Measurements from ENCODE around the gene NR3C1.
"Not testable (repeated sequence)": the region's sequence is repeated elsewhere in the genome, so short reads cannot be mapped to it uniquely, and the experiment has no call there.

NR3C1 gene

GRCh38 chr5:143329843-143330242 is 73.6 kb downstream of the NR3C1 start:
- CTCF ChIA-PET = no interaction called here
- Histone ChIP-seq H3K27ac (ENCODE audit: insufficient read depth in 1 of 2, low read depth in 1 of 2, low read length in 2 of 2, poor library complexity in 1 of 2, severe bottlenecking in 2 of 2) (no peak overlapping the region), H3K4me1 (ENCODE audit: control extremely low read depth in 1 of 4, control insufficient read depth in 4 of 4, insufficient read depth in 4 of 4, low read length in 3 of 4) (no peaks in the 10 kb centered on the region), H3K9me3 (ENCODE audit: control extremely low read depth in 1 of 5, control insufficient read depth in 4 of 5, insufficient read depth in 2 of 5, low read depth in 1 of 5, low read length in 4 of 5) (peaks cover 0 to 23% (median 4%) of the 10 kb centered on the region in 5 experiments), H3K27me3 (replicated peaks in 2 of 5; ENCODE audit: control insufficient read depth in 4 of 5, insufficient read depth in 5 of 5, low read length in 4 of 5) (no peaks in the 10 kb centered on the region), H3K4me3 (ENCODE audit: control insufficient read depth in 1 of 7, extremely low read depth in 1 of 7, insufficient read depth in 4 of 7, low read depth in 2 of 7, low read length in 6 of 7) (no peak overlapping the region), H3K36me3 (ENCODE audit: control insufficient read depth in 4 of 4, insufficient read depth in 4 of 4, low read length in 3 of 4) (peaks cover 0 to 16% (median 3%) of the 10 kb centered on the region in 4 experiments)
- no peak for DNase-seq
- WGBS (ENCODE audit: insufficient coverage) = no CpG with 5 or more reads among the region's 2 CpGs
- POLR2A ChIA-PET = no interaction called here

GRCh38 chr5:143328589-143329220 is 74.8 kb downstream of the NR3C1 start:
- Histone ChIP-seq H3K27me3 (replicated peaks in 2 of 5; ENCODE audit: control insufficient read depth in 4 of 5, insufficient read depth in 5 of 5, low read length in 4 of 5) (no peaks in the 10 kb centered on the region), H3K4me3 (ENCODE audit: control insufficient read depth in 1 of 7, extremely low read depth in 1 of 7, insufficient read depth in 4 of 7, low read depth in 2 of 7, low read length in 6 of 7) (no peak overlapping the region), H3K9me3 (ENCODE audit: control extremely low read depth in 1 of 5, control insufficient read depth in 4 of 5, insufficient read depth in 2 of 5, low read depth in 1 of 5, low read length in 4 of 5) (peaks cover 0 to 30% (median 4%) of the 10 kb centered on the region in 5 experiments), H3K4me1 (ENCODE audit: control extremely low read depth in 1 of 4, control insufficient read depth in 4 of 4, insufficient read depth in 4 of 4, low read length in 3 of 4) (no peaks in the 10 kb centered on the region), H3K27ac (ENCODE audit: insufficient read depth in 1 of 2, low read depth in 1 of 2, low read length in 2 of 2, poor library complexity in 1 of 2, severe bottlenecking in 2 of 2) (no peak overlapping the region), H3K36me3 (ENCODE audit: control insufficient read depth in 4 of 4, insufficient read depth in 4 of 4, low read length in 3 of 4) (peaks cover 0 to 19% (median 3%) of the 10 kb centered on the region in 4 experiments)
- 94% methylated on average over 4 of the region's 5 CpGs for WGBS (ENCODE audit: insufficient coverage)
- POLR2A ChIA-PET = interaction anchor here (0.6 kb wide), 1 partner anchor 54 kb away, joined by 3 read pairs; no protein-coding TSS in a partner anchor
- peak in 2 of 3 donors; percentile 25 to 48 for DNase-seq
- CTCF ChIA-PET = no interaction called here

- peak in 2 of 3 donors; percentile 39 to 60 for DNase-seq
- Histone ChIP-seq H3K36me3 (ENCODE audit: control insufficient read depth in 4 of 4, insufficient read depth in 4 of 4, low read length in 3 of 4) (peaks cover 0 to 12% (median 2%) of the 10 kb centered on the region in 4 experiments), H3K9me3 (ENCODE audit: control extremely low read depth in 1 of 5, control insufficient read depth in 4 of 5, insufficient read depth in 2 of 5, low read depth in 1 of 5, low read length in 4 of 5) (peaks cover 0 to 30% (median 4%) of the 10 kb centered on the region in 5 experiments)
- H3K4me1 ChIP-seq (ENCODE audit: control extremely low read depth in 1 of 4, control insufficient read depth in 4 of 4, insufficient read depth in 4 of 4, low read length in 3 of 4); H3K4me3 ChIP-seq (ENCODE audit: control insufficient read depth in 1 of 7, extremely low read depth in 1 of 7, insufficient read depth in 4 of 7, low read depth in 2 of 7, low read length in 6 of 7); H3K27me3 ChIP-seq (replicated peaks in 2 of 5; ENCODE audit: control insufficient read depth in 4 of 5, insufficient read depth in 5 of 5, low read length in 4 of 5); POLR2A ChIA-PET; CTCF ChIA-PET; H3K27ac ChIP-seq (ENCODE audit: insufficient read depth in 1 of 2, low read depth in 1 of 2, low read length in 2 of 2, poor library complexity in 1 of 2, severe bottlenecking in 2 of 2): not testable (repeated sequence)
- 100% methylated on average over 2 of the region's 4 CpGs for WGBS (ENCODE audit: insufficient coverage)
Observed at GRCh38 chr5:143325086-143325485, 78.4 kb downstream of the NR3C1 start.

- CTCF ChIA-PET; H3K4me3 ChIP-seq (ENCODE audit: control insufficient read depth in 1 of 7, extremely low read depth in 1 of 7, insufficient read depth in 4 of 7, low read depth in 2 of 7, low read length in 6 of 7); H3K27me3 ChIP-seq (replicated peaks in 2 of 5; ENCODE audit: control insufficient read depth in 4 of 5, insufficient read depth in 5 of 5, low read length in 4 of 5); POLR2A ChIA-PET; H3K4me1 ChIP-seq (ENCODE audit: control extremely low read depth in 1 of 4, control insufficient read depth in 4 of 4, insufficient read depth in 4 of 4, low read length in 3 of 4); H3K27ac ChIP-seq (ENCODE audit: insufficient read depth in 1 of 2, low read depth in 1 of 2, low read length in 2 of 2, poor library complexity in 1 of 2, severe bottlenecking in 2 of 2); DNase-seq: not testable (repeated sequence)
- Histone ChIP-seq H3K9me3 (ENCODE audit: control extremely low read depth in 1 of 5, control insufficient read depth in 4 of 5, insufficient read depth in 2 of 5, low read depth in 1 of 5, low read length in 4 of 5) (peaks cover 0 to 24% (median 4%) of the 10 kb centered on the region in 5 experiments), H3K36me3 (ENCODE audit: control insufficient read depth in 4 of 4, insufficient read depth in 4 of 4, low read length in 3 of 4) (peaks cover 0 to 11% (median 1%) of the 10 kb centered on the region in 4 experiments)
- WGBS (ENCODE audit: insufficient coverage) = no CpG with 5 or more reads among the region's 5 CpGs
Observed at GRCh38 chr5:143322931-143323630, 80.4 kb downstream of the NR3C1 start.

GRCh38 chr5:143322176-143322575 is 81.3 kb downstream of the NR3C1 start:
- Histone ChIP-seq H3K36me3 (ENCODE audit: control insufficient read depth in 4 of 4, insufficient read depth in 4 of 4, low read length in 3 of 4) (peaks cover 0 to 7% (median 1%) of the 10 kb centered on the region in 4 experiments), H3K27ac (ENCODE audit: insufficient read depth in 1 of 2, low read depth in 1 of 2, low read length in 2 of 2, poor library complexity in 1 of 2, severe bottlenecking in 2 of 2) (no peak overlapping the region), H3K9me3 (ENCODE audit: control extremely low read depth in 1 of 5, control insufficient read depth in 4 of 5, insufficient read depth in 2 of 5, low read depth in 1 of 5, low read length in 4 of 5) (peaks cover 0 to 15% (median 2%) of the 10 kb centered on the region in 5 experiments), H3K4me1 (ENCODE audit: control extremely low read depth in 1 of 4, control insufficient read depth in 4 of 4, insufficient read depth in 4 of 4, low read length in 3 of 4) (peaks cover 0 to 4% (median 0%) of the 10 kb centered on the region in 4 experiments), H3K4me3 (ENCODE audit: control insufficient read depth in 1 of 7, extremely low read depth in 1 of 7, insufficient read depth in 4 of 7, low read depth in 2 of 7, low read length in 6 of 7) (no peak overlapping the region), H3K27me3 (replicated peaks in 2 of 5; ENCODE audit: control insufficient read depth in 4 of 5, insufficient read depth in 5 of 5, low read length in 4 of 5) (no peaks in the 10 kb centered on the region)
- no peak for DNase-seq
- ChIA-PET CTCF (no interaction called here), POLR2A (no interaction called here)
- 80% methylated on average over 1 of the region's 1 CpG for WGBS (ENCODE audit: insufficient coverage)

- Histone ChIP-seq H3K27ac (ENCODE audit: insufficient read depth in 1 of 2, low read depth in 1 of 2, low read length in 2 of 2, poor library complexity in 1 of 2, severe bottlenecking in 2 of 2) (no peak overlapping the region), H3K9me3 (ENCODE audit: control extremely low read depth in 1 of 5, control insufficient read depth in 4 of 5, insufficient read depth in 2 of 5, low read depth in 1 of 5, low read length in 4 of 5) (peaks cover 0 to 7% (median 0%) of the 10 kb centered on the region in 5 experiments), H3K36me3 (ENCODE audit: control insufficient read depth in 4 of 4, insufficient read depth in 4 of 4, low read length in 3 of 4) (peaks cover 0 to 3% (median 3%) of the 10 kb centered on the region in 4 experiments), H3K4me3 (ENCODE audit: control insufficient read depth in 1 of 7, extremely low read depth in 1 of 7, insufficient read depth in 4 of 7, low read depth in 2 of 7, low read length in 6 of 7) (no peak overlapping the region), H3K27me3 (replicated peaks in 2 of 5; ENCODE audit: control insufficient read depth in 4 of 5, insufficient read depth in 5 of 5, low read length in 4 of 5) (no peaks in the 10 kb centered on the region), H3K4me1 (ENCODE audit: control extremely low read depth in 1 of 4, control insufficient read depth in 4 of 4, insufficient read depth in 4 of 4, low read length in 3 of 4) (peaks cover 0 to 12% (median 1%) of the 10 kb centered on the region in 4 experiments)
- CTCF ChIA-PET = interaction anchor here (1.2 to 1.4 kb wide), 2 partner anchors 25 to 40 kb away, joined by 3 read pairs; no protein-coding TSS in a partner anchor
- no peak for DNase-seq
- 97% methylated on average over 5 of the region's 5 CpGs for WGBS (ENCODE audit: insufficient coverage)
- POLR2A ChIA-PET = no interaction called here
Observed at GRCh38 chr5:143319437-143320227, 83.9 kb downstream of the NR3C1 start.
